ENCODE measurements around the gene PSMA4. TPM values are rescaled to one million over a fixed set of nuclear protein-coding genes. Genes with fewer than 3 reads are reported as not detected.

PSMA4 gene
- total RNA-seq (2021) = 142 and 230 TPM in 2 replicates
- Bru-seq, nascent RNA = percentile 90 among the genes with signal in this experiment
- percentile 87 among the genes with signal in this experiment for BruChase-seq, experiment 1, labeled RNA remaining after a 2-hour chase
- BruChase-seq, experiment 2, labeled RNA remaining after a 6-hour chase = percentile 96 among the genes with signal in this experiment
- long read RNA-seq, full-length matches to known transcripts = 311 of 334 reads
- long read RNA-seq, partial matches to known transcripts = 4 of 334 reads
- long read RNA-seq, other reads (novel, unspliced or antisense) = 19 of 334 reads

DNA sequence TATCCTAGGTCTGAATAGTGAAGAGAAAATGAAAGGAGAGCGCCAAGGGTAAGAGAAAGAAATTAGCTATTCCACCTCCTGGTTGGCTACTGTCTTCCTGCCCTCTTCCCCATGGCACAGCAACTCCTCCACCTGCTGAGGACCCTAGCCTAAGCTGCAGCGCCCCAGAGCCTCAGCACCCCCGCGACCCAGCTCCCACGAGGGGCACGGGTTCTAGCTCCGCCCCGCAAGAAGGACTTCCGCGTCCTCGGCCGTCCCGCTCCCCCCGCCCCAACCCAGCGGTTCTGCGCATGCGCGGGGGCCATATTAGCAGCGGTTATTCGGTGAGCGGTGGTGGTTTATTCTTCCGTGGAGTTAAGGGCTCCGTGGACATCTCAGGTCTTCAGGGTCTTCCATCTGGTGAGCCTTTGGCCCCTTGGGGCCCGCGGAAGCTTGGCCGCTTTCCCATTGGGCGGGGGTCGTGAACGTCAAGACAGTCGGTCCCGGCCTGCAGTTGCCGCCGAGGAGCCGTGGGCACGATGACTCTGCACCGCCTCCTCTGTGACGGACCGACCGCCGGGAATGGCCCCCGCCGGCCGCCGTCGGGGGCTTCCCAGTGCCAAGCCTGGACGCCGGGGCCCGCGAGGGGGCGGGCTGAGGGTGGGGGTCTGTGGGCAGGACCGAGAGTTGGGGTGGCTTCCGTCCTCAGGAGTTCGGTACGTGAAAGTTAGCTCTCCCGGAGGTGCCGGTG, at the start of gene PSMA4:
Gene PSMA4 (plus strand): TSS at position 304 of the 730 bp plus-strand sequence. CDS start 1,484 bp downstream, outside the sequence.
- CTCF ChIA-PET = no interaction called here
- POLR2A ChIA-PET (ENCODE audit: unreplicated experiment) = interaction anchor here (0.6 to 1.0 kb wide), 5 partner anchors 13 to 417 kb away, joined by 3 to 8 read pairs (median 5); partner anchors contain the start of gene CHRNA5
- BruUV-seq (replicated peaks) = no TSS peak

GRCh38 chr15:78492872-78493271, 47.4 kb upstream of the PSMA4 start:
- no peak overlapping the region for H3K27ac ChIP-seq

More for the DNA sequence above, at the start of gene PSMA4:
- Histone ChIP-seq H2AFZ (peak within 1 kb of the TSS; percentile 96), H3K79me2 (ENCODE audit: low read depth) (peaks cover 31% of the 10 kb centered on the region), H3K36me3 (ENCODE audit: low read depth) (peaks cover 20% of the 10 kb centered on the region), H3K9me3 (ENCODE audit: insufficient read depth, low read depth) (no peaks in the 10 kb centered on the region), H3K9me2 (ENCODE audit: insufficient read depth) (no peaks in the 10 kb centered on the region), H3K27me3 (ENCODE audit: insufficient read depth, low read depth) (no peaks in the 10 kb centered on the region), H3K4me1 (replicated peaks; ENCODE audit: insufficient read depth) (peaks cover 15% of the 10 kb centered on the region), H3K4me3 (peak within 1 kb of the TSS; percentile 93), H3K4me2 (peak within 1 kb of the TSS; percentile 95), H4K20me1 (ENCODE audit: insufficient read depth) (no peaks in the 10 kb centered on the region), H3F3A (ENCODE audit: insufficient read depth, low read depth) (peaks cover 3% of the 10 kb centered on the region; the same call in 1 of the 2 replicates), H3K27ac (peak within 1 kb of the TSS; percentile 73)
- intact Hi-C loops (cut with micrococcal nuclease; ENCODE audit: unreplicated experiment) = loop anchor here (2.0 kb wide), 1 partner anchor 24 kb away; the partner anchor contains the start of gene CHRNA5
- TF ChIP-seq, protein P1, sequence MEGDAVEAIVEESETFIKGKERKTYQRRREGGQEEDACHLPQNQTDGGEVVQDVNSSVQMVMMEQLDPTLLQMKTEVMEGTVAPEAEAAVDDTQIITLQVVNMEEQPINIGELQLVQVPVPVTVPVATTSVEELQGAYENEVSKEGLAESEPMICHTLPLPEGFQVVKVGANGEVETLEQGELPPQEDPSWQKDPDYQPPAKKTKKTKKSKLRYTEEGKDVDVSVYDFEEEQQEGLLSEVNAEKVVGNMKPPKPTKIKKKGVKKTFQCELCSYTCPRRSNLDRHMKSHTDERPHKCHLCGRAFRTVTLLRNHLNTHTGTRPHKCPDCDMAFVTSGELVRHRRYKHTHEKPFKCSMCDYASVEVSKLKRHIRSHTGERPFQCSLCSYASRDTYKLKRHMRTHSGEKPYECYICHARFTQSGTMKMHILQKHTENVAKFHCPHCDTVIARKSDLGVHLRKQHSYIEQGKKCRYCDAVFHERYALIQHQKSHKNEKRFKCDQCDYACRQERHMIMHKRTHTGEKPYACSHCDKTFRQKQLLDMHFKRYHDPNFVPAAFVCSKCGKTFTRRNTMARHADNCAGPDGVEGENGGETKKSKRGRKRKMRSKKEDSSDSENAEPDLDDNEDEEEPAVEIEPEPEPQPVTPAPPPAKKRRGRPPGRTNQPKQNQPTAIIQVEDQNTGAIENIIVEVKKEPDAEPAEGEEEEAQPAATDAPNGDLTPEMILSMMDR (conservative IDR thresholded peaks at IDR 0.05) = no peak
- peak; percentile 51 to 86 for DNase-seq

DNA sequence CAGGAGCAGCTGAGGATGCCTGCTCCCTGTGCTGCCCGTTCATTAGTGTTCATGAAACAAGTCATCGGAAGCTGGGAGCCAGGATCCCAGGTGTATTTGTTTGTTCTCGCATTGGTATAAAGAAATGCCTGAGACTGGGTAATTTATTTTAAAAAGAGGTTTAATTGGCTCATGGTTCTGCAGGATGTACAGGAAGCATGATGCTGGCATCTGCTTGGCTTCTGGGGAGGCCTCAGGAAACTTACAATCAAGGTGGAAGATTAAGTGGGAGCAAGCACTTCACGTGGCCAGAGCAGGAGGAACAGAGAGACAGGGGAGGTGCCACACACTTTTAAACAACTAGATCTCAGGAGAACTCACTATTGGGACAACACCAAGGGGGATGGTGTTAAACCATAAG, 38.4 kb upstream of the PSMA4 start:
- Histone ChIP-seq H3K4me1 (replicated peaks; ENCODE audit: insufficient read depth) (no peaks in the 10 kb centered on the region), H3K27me3 (ENCODE audit: insufficient read depth, low read depth) (no peaks in the 10 kb centered on the region), H2AFZ (no peak overlapping the region), H3K27ac (no peak overlapping the region), H3K9me2 (ENCODE audit: insufficient read depth) (no peaks in the 10 kb centered on the region), H3F3A (ENCODE audit: insufficient read depth, low read depth) (peaks cover 21% of the 10 kb centered on the region; the same call in 1 of the 2 replicates), H4K20me1 (ENCODE audit: insufficient read depth) (no peaks in the 10 kb centered on the region), H3K4me3 (no peak overlapping the region), H3K79me2 (ENCODE audit: low read depth) (no peaks in the 10 kb centered on the region), H3K4me2 (no peak overlapping the region), H3K9me3 (ENCODE audit: insufficient read depth, low read depth) (no peaks in the 10 kb centered on the region), H3K36me3 (ENCODE audit: low read depth) (peaks cover 23% of the 10 kb centered on the region; the same call in 1 of the 2 replicates)
- POLR2A ChIA-PET (ENCODE audit: unreplicated experiment) = no interaction called here
- BruUV-seq (replicated peaks) = no TSS peak
- CTCF ChIA-PET = no interaction called here
- intact Hi-C loops (cut with micrococcal nuclease; ENCODE audit: unreplicated experiment) = no loop called here
- TF ChIP-seq, protein P1 (conservative IDR thresholded peaks at IDR 0.05) = no peak
- TF ChIP-seq EZH2 (IDR thresholded peaks at IDR 0.05; ENCODE audit: low read depth) = no peak
- no peak for DNase-seq

More at GRCh38 chr15:78492872-78493271, 47.4 kb upstream of the PSMA4 start:
- H3K79me2 ChIP-seq (ENCODE audit: low read depth) = no peaks in the 10 kb centered on the region
- H3K9me3 ChIP-seq (ENCODE audit: insufficient read depth, low read depth) = no peaks in the 10 kb centered on the region
- ChIA-PET CTCF (no interaction called here), POLR2A (ENCODE audit: unreplicated experiment) (no interaction called here)
- H3K4me3 ChIP-seq = no peak overlapping the region
- H3K36me3 ChIP-seq (ENCODE audit: low read depth) = peaks cover 16% of the 10 kb centered on the region; the same call in 1 of the 2 replicates
- H3F3A ChIP-seq (ENCODE audit: insufficient read depth, low read depth) = peaks cover 13% of the 10 kb centered on the region; the same call in 1 of the 2 replicates
- H3K4me1 ChIP-seq (replicated peaks; ENCODE audit: insufficient read depth) = no peaks in the 10 kb centered on the region
- no peak overlapping the region for H3K4me2 ChIP-seq
- H4K20me1 ChIP-seq (ENCODE audit: insufficient read depth) = peaks cover 13% of the 10 kb centered on the region; the same call in 1 of the 2 replicates
- intact Hi-C loops (cut with micrococcal nuclease; ENCODE audit: unreplicated experiment) = no loop called here
- no peaks in the 10 kb centered on the region for H3K27me3 ChIP-seq (ENCODE audit: insufficient read depth, low read depth)
- no peak overlapping the region for H2AFZ ChIP-seq
- no peak for DNase-seq
- TF ChIP-seq EZH2 (IDR thresholded peaks at IDR 0.05; ENCODE audit: low read depth) = no peak
- TF ChIP-seq, protein P1 (conservative IDR thresholded peaks at IDR 0.05) = no peak
- no TSS peak for BruUV-seq (replicated peaks)
- H3K9me2 ChIP-seq (ENCODE audit: insufficient read depth) = no peaks in the 10 kb centered on the region

Data from PC-9 (cell line).